GM19397 (cell line): ENCODE results near the gene NLRP12.
"Not testable (repeated sequence)": the region's sequence is repeated elsewhere in the genome, so short reads cannot be mapped to it uniquely, and the experiment has no call there.

Source experiments
- ATAC-seq: cut with Tn5 transposase; IDR thresholded peaks from one replicate; pipeline ENCODE4 v1.9.1; 2021; ENCODE audit warnings: mild to moderate bottlenecking, moderate library complexity; ENCODE audit not compliant: unreplicated experiment

The NLRP12 gene

DNA sequence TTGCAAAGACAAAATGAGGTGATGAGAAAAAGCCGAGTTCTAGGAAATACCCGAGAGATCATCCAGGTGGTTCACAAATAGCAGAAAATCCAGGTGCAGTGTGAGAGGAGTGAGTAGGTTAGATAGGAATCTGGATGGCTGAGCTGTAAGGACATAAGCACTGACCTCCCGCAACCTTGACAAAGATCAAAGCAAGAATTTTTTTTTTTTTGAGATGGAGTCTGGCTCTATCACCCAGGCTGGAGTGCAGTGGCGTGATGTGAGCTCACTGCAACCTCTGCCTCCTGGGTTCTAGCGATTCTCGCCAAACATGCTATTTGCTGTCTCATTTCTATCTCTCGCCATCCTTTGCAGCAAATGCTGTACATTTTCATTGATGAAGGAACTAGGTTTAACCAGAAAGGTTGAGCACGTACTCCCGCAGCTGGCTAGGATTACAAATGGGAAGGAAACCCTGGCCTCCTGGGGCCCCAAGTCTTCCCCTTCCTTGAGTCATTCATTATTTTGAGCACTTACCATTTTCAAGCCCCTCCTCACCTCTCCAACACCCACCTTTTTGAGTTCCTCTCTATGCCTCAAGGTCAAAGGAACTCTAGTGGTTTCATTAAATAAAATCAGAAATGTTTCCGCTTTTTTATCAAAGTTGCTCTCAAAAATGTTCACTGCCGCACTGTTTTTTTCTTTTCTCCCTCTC is 38.8 kb downstream of the NLRP12 start:
- no peak for ATAC-seq

DNA sequence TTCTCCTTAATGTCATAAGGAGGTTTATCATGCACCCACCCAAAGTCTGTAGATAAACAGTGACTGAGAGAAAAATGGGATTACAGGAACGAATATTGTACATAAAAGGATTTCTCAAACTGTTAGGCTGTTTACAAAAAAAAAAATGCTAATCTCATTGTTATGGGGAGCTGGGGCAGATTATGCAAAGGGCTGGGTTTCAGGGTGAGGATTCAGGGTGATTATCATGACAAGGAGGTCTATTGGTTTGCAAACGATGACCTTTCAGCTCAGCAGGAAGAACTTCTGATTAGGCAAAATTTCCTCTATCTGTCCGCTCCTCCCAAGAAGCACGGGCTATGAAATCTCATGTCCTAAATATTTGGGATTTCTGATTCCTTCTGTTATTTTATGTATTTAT is 41.4 kb downstream of the NLRP12 start:
- ATAC-seq, result no peak

DNA sequence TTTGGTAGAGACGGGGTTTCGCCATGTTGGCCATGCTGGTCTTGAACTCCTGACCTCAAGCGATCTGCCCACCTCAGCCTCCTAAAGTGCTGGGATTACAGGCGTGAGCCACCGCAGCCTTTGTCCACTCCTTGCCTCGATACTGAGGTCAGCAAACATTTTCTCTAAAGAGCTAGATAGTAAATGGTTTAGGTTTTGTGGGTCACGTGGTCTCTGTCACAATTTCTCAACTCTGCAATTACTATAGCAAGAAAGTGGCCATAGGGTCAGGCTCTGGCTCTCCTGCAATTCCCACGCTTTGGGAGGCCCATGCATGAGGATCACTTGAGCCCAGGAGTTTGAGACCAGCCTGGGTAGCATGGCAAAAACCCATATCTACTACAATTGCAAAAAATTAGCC is 42.8 kb downstream of the NLRP12 start:
- not testable (repeated sequence) for ATAC-seq

DNA sequence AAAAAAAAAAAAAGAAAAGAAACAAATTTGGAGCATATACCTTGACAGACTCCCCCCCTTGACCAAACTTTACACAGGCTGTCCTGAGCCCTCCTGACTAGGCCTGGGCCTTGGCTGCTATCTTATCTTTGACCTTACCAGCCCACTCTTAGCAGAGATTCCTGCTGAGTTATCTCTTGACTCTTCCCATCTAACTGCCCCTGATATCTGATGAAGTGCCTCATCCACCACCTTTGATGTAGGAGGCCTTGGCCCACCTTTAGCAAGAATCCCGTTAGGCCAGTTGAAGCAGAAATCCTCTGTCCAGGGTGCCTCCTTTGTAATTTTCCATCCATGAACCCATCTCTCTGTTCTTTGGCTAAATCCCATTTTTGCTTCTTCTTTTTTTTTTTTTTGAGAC is 43.6 kb downstream of the NLRP12 start:
- ATAC-seq, result no peak

DNA sequence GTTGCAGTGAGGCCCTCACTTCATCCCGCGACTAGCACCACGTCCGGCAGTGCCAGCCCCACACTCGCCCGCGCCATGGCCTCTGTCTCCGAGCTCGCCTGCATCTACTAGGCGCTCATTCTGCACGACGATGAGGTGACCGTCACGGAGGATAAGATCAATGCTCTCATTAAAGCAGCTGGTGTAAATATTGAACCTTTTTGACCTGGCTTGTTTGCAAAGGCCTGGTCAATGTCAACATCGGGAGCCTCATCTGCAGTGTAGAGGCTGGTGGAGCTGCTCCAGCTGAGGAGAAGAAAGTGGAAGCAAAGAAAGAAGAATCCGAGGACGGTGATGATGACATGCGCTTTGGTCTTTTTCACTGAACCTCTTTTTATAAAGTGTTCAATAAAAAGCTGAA is 48.6 kb downstream of the NLRP12 start:
- ATAC-seq, result no peak

DNA sequence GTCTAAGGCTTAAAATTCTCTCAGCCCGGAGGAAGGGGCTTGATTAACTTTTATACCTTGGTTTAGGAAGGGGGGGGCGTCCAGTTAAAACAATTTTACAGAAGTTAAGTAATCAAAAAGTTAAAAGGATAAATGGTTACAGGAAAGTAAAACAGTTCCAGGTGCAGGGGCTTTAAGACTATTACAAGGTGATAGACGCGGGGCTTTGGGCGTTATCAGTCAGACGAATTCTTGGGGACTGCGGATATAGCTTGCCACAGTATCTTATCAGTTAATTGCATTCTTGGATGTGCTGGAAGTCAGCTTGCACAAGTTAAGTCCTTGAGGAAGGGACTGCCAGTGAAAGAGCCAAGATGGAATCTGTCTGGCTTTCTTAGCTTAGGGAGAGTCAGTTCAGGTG is 49.6 kb downstream of the NLRP12 start:
- ATAC-seq, result not testable (repeated sequence)

DNA sequence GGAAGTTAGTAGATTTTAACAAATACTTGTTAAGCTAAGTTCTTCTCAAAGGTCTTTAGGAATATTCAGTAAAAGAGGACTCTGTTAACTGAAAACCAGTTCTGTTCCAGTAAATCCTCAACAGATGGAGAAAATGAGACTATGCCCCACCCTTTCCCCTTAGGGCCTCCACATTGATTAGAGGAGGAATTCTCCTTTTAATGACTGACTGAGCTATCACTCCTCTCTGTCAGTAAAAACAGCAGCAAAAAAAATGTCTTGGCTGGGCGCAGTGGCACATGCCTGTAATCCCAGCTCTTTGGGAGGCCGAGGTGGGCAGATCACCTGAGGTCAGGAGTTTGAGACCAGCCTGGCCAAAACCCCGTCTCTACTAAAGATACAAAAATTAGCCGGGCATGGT is 50.1 kb downstream of the NLRP12 start:
- no peak for ATAC-seq

DNA sequence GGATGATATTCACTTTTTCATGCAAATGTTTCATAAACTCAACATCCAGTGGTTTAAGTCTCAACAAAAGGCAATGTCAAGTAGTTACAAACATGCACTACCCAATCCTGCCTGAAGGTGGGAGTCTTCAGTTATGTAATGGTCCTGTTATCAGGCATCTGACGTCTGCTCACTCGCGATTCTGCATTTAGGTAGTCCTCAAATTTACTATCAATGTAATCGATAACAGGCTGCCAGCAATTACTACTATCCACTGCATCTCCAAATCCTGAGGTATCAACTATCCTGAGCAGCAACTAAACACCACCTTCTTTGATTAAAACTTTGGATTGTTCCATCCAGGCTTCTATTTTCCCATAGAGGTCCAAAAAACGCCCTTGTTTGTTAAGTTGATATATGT is 51.2 kb downstream of the NLRP12 start:
- no peak for ATAC-seq

DNA sequence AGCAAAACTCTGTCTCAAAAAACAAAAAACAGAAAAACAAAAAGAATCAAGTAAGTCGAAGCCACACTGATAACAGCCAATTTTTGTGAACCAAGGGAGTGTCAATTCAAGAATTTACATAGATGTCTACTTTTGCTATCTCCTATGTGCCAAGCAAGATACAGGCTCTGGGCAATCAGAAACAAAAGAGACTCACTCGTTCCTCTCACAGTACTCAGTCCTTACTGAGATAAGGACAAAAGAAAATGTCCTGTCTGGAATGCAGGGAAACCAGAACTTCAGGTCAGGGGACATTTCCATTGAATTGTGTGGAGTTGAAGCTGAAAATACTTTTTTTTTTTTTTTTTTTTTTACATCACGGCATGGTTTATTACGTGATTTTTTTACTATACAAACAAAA is 53.0 kb downstream of the NLRP12 start:
- ATAC-seq, result no peak

DNA sequence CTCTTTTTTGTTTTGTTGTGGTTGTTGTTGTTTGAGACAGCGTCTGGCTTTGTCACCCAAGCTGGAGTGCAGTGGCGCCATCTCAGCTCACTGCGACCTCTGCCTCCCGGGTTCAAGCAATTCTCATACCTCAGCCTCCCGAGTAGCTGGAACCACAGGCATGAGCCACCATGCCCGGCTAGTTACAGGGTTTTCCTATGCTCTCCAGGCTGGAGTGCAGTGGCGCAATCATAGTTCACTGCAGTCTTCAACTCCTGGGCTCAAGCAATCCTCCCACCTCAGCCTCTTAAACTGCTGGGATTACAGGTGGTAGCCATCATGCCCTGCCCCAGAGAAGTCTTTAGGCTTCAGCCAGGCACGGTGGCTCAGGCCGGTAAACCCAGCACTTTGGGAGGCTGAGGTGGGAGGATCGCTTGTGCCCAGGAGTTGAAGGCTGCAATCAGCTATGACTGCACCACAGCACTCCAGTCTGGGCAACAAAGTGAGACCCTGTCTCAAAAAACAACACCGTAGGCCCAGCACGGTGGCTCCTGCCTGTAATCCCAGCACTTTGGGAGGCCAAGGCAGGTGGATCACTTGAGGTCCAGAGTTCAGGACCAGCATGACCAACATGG is 54.3 kb downstream of the NLRP12 start:
- ATAC-seq, result not testable (repeated sequence)

DNA sequence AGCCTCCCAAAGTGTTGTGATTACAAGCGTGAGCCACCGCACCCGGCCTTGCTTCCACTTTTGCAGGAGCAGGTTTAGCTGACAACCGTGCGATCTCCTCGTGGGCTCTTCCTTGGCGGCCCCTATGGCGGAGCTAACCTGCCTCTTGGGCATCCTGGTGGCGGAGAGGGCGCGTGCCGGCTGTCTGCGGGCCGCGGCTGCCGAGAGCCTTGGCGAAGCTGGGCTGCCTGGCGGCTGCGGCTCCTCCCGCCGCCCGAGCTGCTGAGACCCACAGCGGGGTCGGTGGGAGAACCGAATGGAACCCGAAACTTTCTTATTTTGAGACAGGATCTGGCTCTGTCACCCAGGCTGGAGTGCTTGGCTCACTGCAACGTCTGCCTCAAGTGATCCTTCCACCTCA is 55.7 kb downstream of the NLRP12 start:
- ATAC-seq, result no peak

DNA sequence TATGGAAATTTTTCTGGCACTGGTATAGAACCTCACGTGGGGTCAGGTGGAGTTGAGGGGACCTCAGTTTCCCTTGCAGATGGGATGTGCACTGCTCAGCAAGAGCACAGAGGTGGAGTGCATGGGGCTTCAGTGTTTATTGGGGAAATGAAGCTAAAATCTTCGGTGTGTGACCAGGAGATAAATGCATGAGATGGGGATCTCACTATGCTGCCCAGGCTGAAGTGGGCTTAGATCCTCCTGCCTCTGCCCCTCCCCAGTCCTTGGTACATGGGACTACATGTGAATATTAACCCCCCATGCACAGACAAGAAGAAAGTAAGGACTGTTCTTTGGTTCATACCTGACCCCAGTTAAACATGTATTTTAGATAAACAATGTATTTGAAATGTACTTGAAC is 65.1 kb downstream of the NLRP12 start:
- not testable (repeated sequence) for ATAC-seq
